IMR-90 (cell line): ENCODE results near the gene MRC1. TPM values are rescaled to one million over a fixed set of nuclear protein-coding genes. Genes with fewer than 3 reads are reported as not detected.

Experiments used
- ATAC-seq: fragments of 200-7000 bp; cut with Tn5 transposase; 2 replicates; pipeline ENCODE4 v1.9.1; 2020; ENCODE audit warnings: low read depth, mild to moderate bottlenecking, moderate library complexity
- BruUV-seq: library from RNA; stranded (reverse); fragments of 400-500 nt; replicated peaks from 2 replicates; lab custom pipeline; 2021; lab: Mats Ljungman, UMichigan
- CTCF ChIA-PET: fragments of 300-600 bp; formaldehyde crosslinking; extraction: SDS; loops from one replicate; lab custom pipeline; 2021; ENCODE audit warnings: antibody characterized with exemption; lab: Yijun Ruan, JAX
- POLR2A ChIA-PET: fragments of 300-600 bp; sonication (Branson Sonifier 250); formaldehyde crosslinking; loops from one replicate; lab custom pipeline; 2022; ENCODE audit warnings: antibody characterized with exemption; ENCODE audit not compliant: unreplicated experiment; lab: Charles Lee
- DNase-seq: peaks from one replicate; pipeline ENCODE4 v3.0.0; 2013
- H2AFZ ChIP-seq: replicated peaks from 2 replicates; pipeline ENCODE3; 2013; ENCODE audit warnings: low read length, mild to moderate bottlenecking; ENCODE audit not compliant: poor library complexity
- H2AK5ac ChIP-seq: 2 replicates; pipeline ENCODE4 v1.6.1; 2013; ENCODE audit warnings: low read depth, low read length, inconsistent platforms
- H2AK9ac ChIP-seq: replicated peaks from 2 replicates; pipeline ENCODE3; 2013; ENCODE audit warnings: mild to moderate bottlenecking, low read depth, low read length, moderate library complexity; ENCODE audit not compliant: poor library complexity
- H2BK120ac ChIP-seq: 2 replicates; pipeline ENCODE4 v1.6.1; 2013; ENCODE audit warnings: low read depth, low read length, inconsistent platforms
- H2BK15ac ChIP-seq: 3 replicates; pipeline ENCODE4 v1.6.1; 2013; ENCODE audit warnings: low read depth, low read length, inconsistent platforms
- H2BK20ac ChIP-seq: 2 replicates; pipeline ENCODE4 v1.6.1; 2013; ENCODE audit warnings: low read depth, mild to moderate bottlenecking, inconsistent platforms, low read length, moderate library complexity
- H2BK5ac ChIP-seq: 2 replicates; pipeline ENCODE4 v1.6.1; 2013; ENCODE audit warnings: mild to moderate bottlenecking, low read depth, low read length, inconsistent platforms; ENCODE audit not compliant: poor library complexity, severe bottlenecking
- H3K14ac ChIP-seq: replicated peaks from 2 replicates; pipeline ENCODE4 v1.6.1; 2013; ENCODE audit warnings: low read depth, low read length, inconsistent platforms
- H3K18ac ChIP-seq: 2 replicates; pipeline ENCODE4 v1.6.1; 2013; ENCODE audit warnings: low read depth, low read length, control low read depth
- H3K23ac ChIP-seq: 2 replicates; pipeline ENCODE4 v1.6.1; 2013; ENCODE audit warnings: low read depth, low read length, inconsistent platforms
- H3K27ac ChIP-seq: 2 replicates; pipeline ENCODE4 v1.5.1; 2013; ENCODE audit warnings: mild to moderate bottlenecking, control low read depth, low read length; ENCODE audit not compliant: insufficient read depth
- H3K27me3 ChIP-seq: 2 replicates; pipeline ENCODE4 v1.6.1; 2013; ENCODE audit warnings: low read length; ENCODE audit not compliant: control insufficient read depth, insufficient read depth
- H3K36me3 ChIP-seq: 2 replicates; pipeline ENCODE4 v1.6.1; 2013; ENCODE audit warnings: low read length, mixed read lengths; ENCODE audit not compliant: control insufficient read depth, insufficient read depth
- H3K4ac ChIP-seq: 2 replicates; pipeline ENCODE4 v1.6.1; 2013; ENCODE audit warnings: low read depth, low read length, inconsistent platforms
- H3K4me1 ChIP-seq: 2 replicates; pipeline ENCODE4 v1.6.1; 2013; ENCODE audit warnings: low read length, mixed read lengths; ENCODE audit not compliant: control insufficient read depth, insufficient read depth
- H3K4me2 ChIP-seq: 2 replicates; pipeline ENCODE4 v1.6.1; 2013; ENCODE audit warnings: low read depth, mild to moderate bottlenecking, control low read depth, low read length, moderate library complexity
- H3K4me3 ChIP-seq: 2 replicates; pipeline ENCODE4 v1.5.1; 2013; ENCODE audit warnings: low read depth, mild to moderate bottlenecking, control low read depth, low read length, moderate library complexity; ENCODE audit not compliant: insufficient read depth
- H3K56ac ChIP-seq: 2 replicates; pipeline ENCODE4 v1.6.1; 2013; ENCODE audit warnings: low read length, inconsistent platforms; ENCODE audit not compliant: insufficient read depth; ENCODE audit errors: extremely low read depth
- H3K79me1 ChIP-seq, 2 experiments: 2 replicates each; pipeline ENCODE4 v1.6.1; 2013; ENCODE audit warnings: low read length in 2 of 2, inconsistent platforms in 1 of 2, low read depth in 1 of 2
- H3K9ac ChIP-seq: 2 replicates; pipeline ENCODE4 v1.6.1; 2013; ENCODE audit warnings: low read depth, low read length, control low read depth
- H3K9me1 ChIP-seq: 2 replicates; pipeline ENCODE4 v1.6.1; 2013; ENCODE audit warnings: low read length, inconsistent platforms; ENCODE audit not compliant: insufficient read depth
- H3K9me3 ChIP-seq: 2 replicates; pipeline ENCODE4 v1.6.1; 2013; ENCODE audit warnings: low read length; ENCODE audit not compliant: control insufficient read depth, insufficient read depth
- H4K20me1 ChIP-seq: 2 replicates; pipeline ENCODE4 v1.6.1; 2013; ENCODE audit warnings: low read length, inconsistent platforms; ENCODE audit not compliant: insufficient read depth
- H4K5ac ChIP-seq: 2 replicates; pipeline ENCODE4 v1.6.1; 2013; ENCODE audit warnings: mild to moderate bottlenecking, low read depth, low read length, control low read depth
- H4K8ac ChIP-seq, 2 experiments: 2 replicates each; pipeline ENCODE4 v1.6.1; 2013; ENCODE audit warnings: low read depth in 2 of 2, low read length in 2 of 2, control low read depth in 1 of 2, inconsistent platforms in 1 of 2
- H4K91ac ChIP-seq: 2 replicates; pipeline ENCODE4 v1.6.1; 2013; ENCODE audit warnings: low read depth, low read length, inconsistent platforms; ENCODE audit not compliant: insufficient read depth
- CEBPB ChIP-seq: IDR thresholded peaks from 2 replicates; pipeline ENCODE4 v1.6.1; 2012; ENCODE audit warnings: low read depth, low read length, improper control_type of control experiment
- CHD1 ChIP-seq: IDR thresholded peaks from 2 replicates; pipeline ENCODE4 v1.6.1; 2012; ENCODE audit warnings: low read depth, low read length, improper control_type of control experiment
- CTCF ChIP-seq: conservative IDR thresholded peaks from 2 replicates; pipeline ENCODE4 v1.5.1; 2012; ENCODE audit warnings: mild to moderate bottlenecking, low read depth, low read length, improper control_type of control experiment
- ELK1 ChIP-seq: fragments of 150-350 bp; IDR thresholded peaks from 2 replicates; pipeline ENCODE4 v1.6.1; 2016; ENCODE audit warnings: low read depth, mild to moderate bottlenecking, low read length, moderate library complexity, borderline replicate concordance
- FOS ChIP-seq: fragments of 150-350 bp; IDR thresholded peaks from 2 replicates; pipeline ENCODE4 v1.6.1; 2016; ENCODE audit warnings: low read depth, low read length
- MAFK ChIP-seq: IDR thresholded peaks from 2 replicates; pipeline ENCODE4 v1.6.1; 2012; ENCODE audit warnings: low read depth, low read length, improper control_type of control experiment
- MAZ ChIP-seq: IDR thresholded peaks from 2 replicates; pipeline ENCODE4 v1.6.1; 2012; ENCODE audit warnings: low read depth, mild to moderate bottlenecking, low read length, improper control_type of control experiment, moderate library complexity, borderline replicate concordance
- NFE2L2 ChIP-seq: fragments of 150-350 bp; IDR thresholded peaks from 2 replicates; pipeline ENCODE4 v1.6.1; 2016; ENCODE audit warnings: low read depth, mild to moderate bottlenecking, low read length
- POLR2A ChIP-seq: IDR thresholded peaks from 2 replicates; pipeline ENCODE4 v1.6.1; 2012; ENCODE audit warnings: mild to moderate bottlenecking, low read depth, low read length
- RAD21 ChIP-seq: IDR thresholded peaks from 2 replicates; pipeline ENCODE4 v1.6.1; 2012; ENCODE audit warnings: low read length, improper control_type of control experiment
- RCOR1 ChIP-seq: IDR thresholded peaks from 2 replicates; pipeline ENCODE4 v1.6.1; 2012; ENCODE audit warnings: mild to moderate bottlenecking, low read length, improper control_type of control experiment; ENCODE audit not compliant: insufficient replicate concordance
- RFX5 ChIP-seq: IDR thresholded peaks from 2 replicates; pipeline ENCODE4 v1.8.0; 2012; ENCODE audit warnings: low read depth, mild to moderate bottlenecking, low read length, moderate library complexity
- SMC3 ChIP-seq: fragments of 150-350 bp; IDR thresholded peaks from 2 replicates; pipeline ENCODE4 v1.6.1; 2016; ENCODE audit warnings: low read depth, mild to moderate bottlenecking, antibody characterized with exemption, low read length, moderate library complexity
- USF2 ChIP-seq: fragments of 150-350 bp; IDR thresholded peaks from 2 replicates; pipeline ENCODE4 v1.6.1; 2017; ENCODE audit warnings: mild to moderate bottlenecking, antibody characterized with exemption, low read length, low read depth
- dilution Hi-C: fragments of 300-500 bp; cut with HindIII; formaldehyde crosslinking; loops from one replicate; pipeline ENCODE4 v1.14.3; 2018; ENCODE audit warnings: low sequenced_read_pairs; ENCODE audit not compliant: unreplicated experiment
- in situ Hi-C: fragments of 300-500 bp; cut with MboI; formaldehyde crosslinking; loops from 3 replicates; pipeline ENCODE4 v1.14.3; 2019; ENCODE audit warnings: low sequenced_read_pairs, inconsistent platforms, mixed read lengths
- intact Hi-C: fragments of 100-400 bp; cut with micrococcal nuclease; formaldehyde crosslinking; loops from 2 replicates; pipeline ENCODE4 v1.10.0; 2022
- polyA plus RNA-seq, 3 experiments: library from polyadenylated mRNA; depleted of rRNA; stranded (reverse); fragments of >200 nt; gene quantifications; 2 replicates each; pipeline ENCODE4 v1.2.3, GENCODE V29; 2012; ENCODE audit warnings: low replicate concordance in 1 of 3
- total RNA-seq: library from RNA; depleted of rRNA; stranded (reverse); fragments of >200 nt; gene quantifications from 2 replicates; pipeline ENCODE4 v1.2.3, GENCODE V29; 2012

The MRC1 gene
- total and polyA plus RNA-seq, 2 of the 4 experiments (the other 2 are of a cell fraction): not detected

- H2AK9ac ChIP-seq: no peak overlapping the region
- no peak overlapping the region for H2BK5ac ChIP-seq
- no peaks in the 10 kb centered on the region for H3K4me1 ChIP-seq
- no peak overlapping the region for H3K23ac ChIP-seq
- in situ Hi-C loops: no loop called here
- dilution Hi-C loops: no loop called here
- DNase-seq (no peak), ATAC-seq (no peak)
- no peak overlapping the region for H3K9ac ChIP-seq
- H2BK120ac ChIP-seq: no peak overlapping the region
- H3K27me3 ChIP-seq: peaks cover 14% of the 10 kb centered on the region
- H4K20me1 ChIP-seq: no peaks in the 10 kb centered on the region
- H3K56ac ChIP-seq: no peak overlapping the region
- POLR2A ChIA-PET: interaction anchor here (0.5 kb wide), 1 partner anchor 30 kb away, joined by 3 read pairs; no protein-coding TSS in a partner anchor
- H2AK5ac ChIP-seq: no peak overlapping the region
- no peak overlapping the region for H4K8ac ChIP-seq
- CTCF ChIA-PET: no interaction called here
- H2BK20ac ChIP-seq: no peak overlapping the region
- H3K18ac ChIP-seq: no peak overlapping the region
- no peaks in the 10 kb centered on the region for H3K9me3 ChIP-seq
- no peak overlapping the region for H4K91ac ChIP-seq
- no peak overlapping the region for H2AFZ ChIP-seq
- no peaks in the 10 kb centered on the region for H3K79me1 ChIP-seq
- H4K5ac ChIP-seq: no peak overlapping the region
- intact Hi-C loops: no loop called here
- no peak overlapping the region for H3K14ac ChIP-seq
- TF ChIP-seq POLR2A: no peak
- TF ChIP-seq ELK1: no peak
- TF ChIP-seq RAD21: no peak
- TF ChIP-seq SMC3: no peak
- TF ChIP-seq CEBPB: no peak
- TF ChIP-seq CHD1: no peak
- TF ChIP-seq MAZ: no peak
- TF ChIP-seq MAFK: no peak
- no peak for TF ChIP-seq NFE2L2
- no peak for TF ChIP-seq RFX5
- no peak for TF ChIP-seq RCOR1
- no peak for TF ChIP-seq FOS
- no peak for TF ChIP-seq CTCF
- TF ChIP-seq USF2: no peak
- no TSS peak for BruUV-seq
- no peak overlapping the region for H3K4me2 ChIP-seq
- no peak overlapping the region for H2BK15ac ChIP-seq
- no peak overlapping the region for H3K4ac ChIP-seq
- H3K4me3 ChIP-seq: no peak overlapping the region
- no peaks in the 10 kb centered on the region for H3K9me1 ChIP-seq
- no peak overlapping the region for H3K27ac ChIP-seq
- no peaks in the 10 kb centered on the region for H3K36me3 ChIP-seq
Measured at GRCh38 chr10:17877121-17877520, 68.0 kb downstream of the MRC1 start.
